ENCODE measurements around the gene C1orf53.

Gene C1orf53

DNA sequence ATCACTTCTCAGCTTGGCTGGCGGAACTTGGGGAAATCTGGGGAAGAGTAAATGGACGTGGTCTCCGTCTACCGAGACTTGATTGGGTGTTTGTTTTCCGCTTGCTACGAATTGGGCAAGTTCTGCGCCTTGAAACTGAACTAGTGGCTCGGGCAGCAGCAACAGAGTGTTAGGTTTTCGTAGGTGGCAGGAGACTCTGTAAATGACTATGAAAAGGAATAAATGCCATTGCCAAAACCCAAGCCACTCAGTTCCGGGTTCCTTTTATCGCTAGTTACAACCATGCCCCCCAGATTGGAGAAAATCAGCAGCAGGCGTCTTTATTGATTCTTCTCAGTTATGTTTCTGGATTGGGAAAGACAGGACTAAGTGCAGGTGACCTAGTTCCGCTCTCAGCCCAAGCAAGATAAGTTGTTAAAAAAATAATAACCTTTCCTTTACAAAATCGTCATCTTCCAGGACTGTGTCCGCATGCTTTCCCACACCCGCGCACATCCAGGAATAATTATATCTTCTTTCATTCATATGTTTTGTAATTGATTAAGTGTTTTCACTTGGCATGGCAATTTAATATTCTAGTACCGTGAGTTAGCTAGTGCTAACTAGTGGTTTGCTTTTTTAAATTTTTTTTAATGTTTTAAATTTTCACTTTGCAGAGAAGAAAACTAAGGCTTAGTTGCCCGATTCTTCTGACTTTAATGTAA is 18.1 kb downstream of the C1orf53 start:
- Histone ChIP-seq H3K27me3 (ENCODE audit: low read length) (no peaks in the 10 kb centered on the region), H3K27ac (ENCODE audit: low read depth, low read length) (no peak overlapping the region), H4K20me1 (ENCODE audit: low read depth, low read length) (no peaks in the 10 kb centered on the region), H2AFZ (ENCODE audit: low read depth, low read length, severe bottlenecking) (no peak overlapping the region), H3K9ac (ENCODE audit: low read length) (no peak overlapping the region), H3K4me3 (ENCODE audit: insufficient read depth, low read length, poor library complexity, severe bottlenecking) (no peak overlapping the region), H3F3A (ENCODE audit: insufficient read depth) (no peaks in the 10 kb centered on the region), H3K79me2 (ENCODE audit: insufficient read depth, low read length) (no peaks in the 10 kb centered on the region), H3K9me2 (replicated peaks; ENCODE audit: insufficient read depth, low read length) (no peaks in the 10 kb centered on the region), H3K4me2 (ENCODE audit: low read depth, low read length, poor library complexity, severe bottlenecking) (no peak overlapping the region), H3K36me3 (ENCODE audit: low read length) (no peaks in the 10 kb centered on the region), H3K9me3 (ENCODE audit: insufficient read depth, low read length) (no peaks in the 10 kb centered on the region)
- TF ChIP-seq EZH2phosphoT487 (conservative IDR thresholded peaks at IDR 0.05; ENCODE audit: low read length) (no peak), CTCF (IDR thresholded peaks at IDR 0.05; ENCODE audit: insufficient read depth, low read length, poor library complexity, severe bottlenecking) (no peak)

- no peak for TF ChIP-seq EZH2phosphoT487 (conservative IDR thresholded peaks at IDR 0.05; ENCODE audit: low read length)
- TF ChIP-seq CTCF (IDR thresholded peaks at IDR 0.05; ENCODE audit: insufficient read depth, low read length, poor library complexity, severe bottlenecking) = no peak
- Histone ChIP-seq H2AFZ (ENCODE audit: low read depth, low read length, severe bottlenecking) (no peak overlapping the region), H3K4me3 (ENCODE audit: insufficient read depth, low read length, poor library complexity, severe bottlenecking) (no peak overlapping the region), H3K36me3 (ENCODE audit: low read length) (no peaks in the 10 kb centered on the region), H3K9me2 (replicated peaks; ENCODE audit: insufficient read depth, low read length) (no peaks in the 10 kb centered on the region), H3K27ac (ENCODE audit: low read depth, low read length) (no peak overlapping the region), H3K27me3 (ENCODE audit: low read length) (no peaks in the 10 kb centered on the region), H3K9ac (ENCODE audit: low read length) (no peak overlapping the region), H3K79me2 (ENCODE audit: insufficient read depth, low read length) (no peaks in the 10 kb centered on the region), H3K9me3 (ENCODE audit: insufficient read depth, low read length) (no peaks in the 10 kb centered on the region), H4K20me1 (ENCODE audit: low read depth, low read length) (no peaks in the 10 kb centered on the region), H3K4me2 (ENCODE audit: low read depth, low read length, poor library complexity, severe bottlenecking) (no peak overlapping the region), H3F3A (ENCODE audit: insufficient read depth) (no peaks in the 10 kb centered on the region)
Measured at GRCh38 chr1:197921235-197922069, 19.0 kb downstream of the C1orf53 start.

DNA sequence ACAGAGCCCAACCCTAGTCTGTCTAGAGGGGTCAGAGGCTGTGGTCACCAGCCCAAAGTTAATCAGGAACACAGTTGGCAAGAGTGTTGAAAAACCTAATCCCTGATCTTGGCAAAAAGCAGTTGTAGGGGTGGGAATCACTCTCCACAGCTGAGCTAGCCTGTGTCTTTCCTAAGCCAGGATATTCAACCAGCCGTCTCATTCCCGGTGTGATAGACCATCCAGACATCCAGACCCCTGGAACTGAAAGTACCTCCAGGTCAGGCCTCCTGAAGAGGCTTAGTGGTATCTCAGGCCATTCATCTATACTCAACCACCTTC is 19.6 kb downstream of the C1orf53 start:
- no peaks in the 10 kb centered on the region for H3F3A ChIP-seq (ENCODE audit: insufficient read depth)
- no peaks in the 10 kb centered on the region for H4K20me1 ChIP-seq (ENCODE audit: low read depth, low read length)
- no peak overlapping the region for H3K27ac ChIP-seq (ENCODE audit: low read depth, low read length)
- no peaks in the 10 kb centered on the region for H3K9me3 ChIP-seq (ENCODE audit: insufficient read depth, low read length)
- H2AFZ ChIP-seq (ENCODE audit: low read depth, low read length, severe bottlenecking) = no peak overlapping the region
- H3K27me3 ChIP-seq (ENCODE audit: low read length) = no peaks in the 10 kb centered on the region
- no peak overlapping the region for H3K4me3 ChIP-seq (ENCODE audit: insufficient read depth, low read length, poor library complexity, severe bottlenecking)
- H3K9me2 ChIP-seq (replicated peaks; ENCODE audit: insufficient read depth, low read length) = no peaks in the 10 kb centered on the region
- H3K79me2 ChIP-seq (ENCODE audit: insufficient read depth, low read length) = no peaks in the 10 kb centered on the region
- H3K4me2 ChIP-seq (ENCODE audit: low read depth, low read length, poor library complexity, severe bottlenecking) = no peak overlapping the region
- no peaks in the 10 kb centered on the region for H3K36me3 ChIP-seq (ENCODE audit: low read length)
- TF ChIP-seq CTCF (IDR thresholded peaks at IDR 0.05; ENCODE audit: insufficient read depth, low read length, poor library complexity, severe bottlenecking) (no peak), EZH2phosphoT487 (conservative IDR thresholded peaks at IDR 0.05; ENCODE audit: low read length) (no peak)
- no peak overlapping the region for H3K9ac ChIP-seq (ENCODE audit: low read length)

All from SU-DHL-6 (cell line).